ENCODE data around the gene FERMT2. TPM values are rescaled to one million over a fixed set of nuclear protein-coding genes. Genes with fewer than 3 reads are reported as not detected.

The FERMT2 gene
- total and polyA plus RNA-seq, 11 donors = 31.2 to 158 (median 104) TPM

DNA sequence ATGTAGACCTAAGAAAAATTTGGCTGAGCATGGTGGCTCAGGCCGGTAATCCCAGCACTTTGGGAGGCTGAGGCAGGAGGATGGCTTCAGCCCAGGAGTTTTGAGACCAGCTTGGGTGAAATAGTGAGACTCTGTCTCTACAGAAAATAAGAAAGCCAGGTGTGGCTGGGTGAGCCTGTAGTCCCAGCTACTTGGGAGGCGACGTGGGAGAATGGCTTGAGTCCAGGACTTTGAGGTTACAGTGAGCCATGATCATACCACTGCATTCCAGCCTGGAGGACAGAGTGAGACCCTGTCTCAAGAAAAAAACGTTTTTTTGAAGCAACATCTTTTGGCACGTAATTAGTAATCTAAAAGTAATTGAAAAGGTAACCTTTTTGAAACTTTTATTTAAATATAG lies 70.9 kb downstream of the FERMT2 start:
- DNase-seq (no peak), ATAC-seq (peak in 1 of 4 donors; percentile 21)
- intact Hi-C loops (cut with DNase I) = loop anchor here in 5 of 10 donors (5.0 to 10.0 kb wide), 4 partner anchors 57 to 75 kb away; partner anchors contain the start of gene FERMT2 (in 3 of the 5)
- TF ChIP-seq, protein P1, sequence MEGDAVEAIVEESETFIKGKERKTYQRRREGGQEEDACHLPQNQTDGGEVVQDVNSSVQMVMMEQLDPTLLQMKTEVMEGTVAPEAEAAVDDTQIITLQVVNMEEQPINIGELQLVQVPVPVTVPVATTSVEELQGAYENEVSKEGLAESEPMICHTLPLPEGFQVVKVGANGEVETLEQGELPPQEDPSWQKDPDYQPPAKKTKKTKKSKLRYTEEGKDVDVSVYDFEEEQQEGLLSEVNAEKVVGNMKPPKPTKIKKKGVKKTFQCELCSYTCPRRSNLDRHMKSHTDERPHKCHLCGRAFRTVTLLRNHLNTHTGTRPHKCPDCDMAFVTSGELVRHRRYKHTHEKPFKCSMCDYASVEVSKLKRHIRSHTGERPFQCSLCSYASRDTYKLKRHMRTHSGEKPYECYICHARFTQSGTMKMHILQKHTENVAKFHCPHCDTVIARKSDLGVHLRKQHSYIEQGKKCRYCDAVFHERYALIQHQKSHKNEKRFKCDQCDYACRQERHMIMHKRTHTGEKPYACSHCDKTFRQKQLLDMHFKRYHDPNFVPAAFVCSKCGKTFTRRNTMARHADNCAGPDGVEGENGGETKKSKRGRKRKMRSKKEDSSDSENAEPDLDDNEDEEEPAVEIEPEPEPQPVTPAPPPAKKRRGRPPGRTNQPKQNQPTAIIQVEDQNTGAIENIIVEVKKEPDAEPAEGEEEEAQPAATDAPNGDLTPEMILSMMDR (IDR thresholded peaks at IDR 0.05) = no peak
- TF ChIP-seq POLR2A (IDR thresholded peaks at IDR 0.05) = no peak
- H3K27me3 ChIP-seq = no peaks in the 10 kb centered on the region
- no peak overlapping the region for H3K4me3 ChIP-seq
- 78 to 90% (median 87%) methylated on average over 5 of the region's 5 CpGs for WGBS, 4 donors
- H3K4me1 ChIP-seq = peaks cover 0 to 50% (median 24%) of the 10 kb centered on the region in 12 donors
- peak overlapping the region in 7 of 12 donors; percentile 2 to 67 (median 8) for H3K27ac ChIP-seq
- H3K9me3 ChIP-seq = no peaks in the 10 kb centered on the region
- peaks cover 0 to 77% (median 49%) of the 10 kb centered on the region in 9 donors for H3K36me3 ChIP-seq

DNA sequence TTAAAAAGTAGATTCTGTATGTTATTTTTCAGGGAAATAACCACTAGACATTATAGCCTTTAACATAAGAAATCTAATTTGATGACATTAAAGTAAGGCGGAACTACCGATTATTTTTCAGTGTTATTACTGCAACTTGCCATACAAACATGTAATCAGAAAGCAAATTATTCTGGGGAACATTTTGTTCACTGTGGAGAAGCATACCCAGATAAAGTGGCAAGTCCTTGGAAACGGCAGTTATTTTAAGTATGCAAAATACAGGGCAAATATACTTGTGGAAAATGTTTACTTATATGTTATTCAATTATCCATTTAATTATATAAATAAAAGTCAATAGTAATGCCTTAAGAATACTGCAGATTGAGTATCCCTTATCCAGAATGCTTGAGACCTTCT lies 71.9 kb downstream of the FERMT2 start:
- Histone ChIP-seq H3K27me3 (no peaks in the 10 kb centered on the region), H3K4me3 (no peak overlapping the region), H3K4me1 (peaks cover 0 to 50% (median 24%) of the 10 kb centered on the region in 12 donors), H3K36me3 (peaks cover 0 to 85% (median 50%) of the 10 kb centered on the region in 9 donors), H3K9me3 (no peaks in the 10 kb centered on the region), H3K27ac (peak overlapping the region in 11 of 12 donors; percentile 2 to 67 (median 42))
- 62 to 77% (median 69%) methylated on average over 3 of the region's 3 CpGs for WGBS, 4 donors
- intact Hi-C loops (cut with DNase I) = loop anchor here in 2 of 10 donors (5.0 to 10.0 kb wide), 2 partner anchors 58 to 66 kb away; no protein-coding TSS in a partner anchor
- TF ChIP-seq, protein P1 (IDR thresholded peaks at IDR 0.05) = no peak
- no peak for TF ChIP-seq POLR2A (IDR thresholded peaks at IDR 0.05)
- ATAC-seq (peak in 2 of 4 donors; percentile 17 to 72), DNase-seq (no peak)

DNA sequence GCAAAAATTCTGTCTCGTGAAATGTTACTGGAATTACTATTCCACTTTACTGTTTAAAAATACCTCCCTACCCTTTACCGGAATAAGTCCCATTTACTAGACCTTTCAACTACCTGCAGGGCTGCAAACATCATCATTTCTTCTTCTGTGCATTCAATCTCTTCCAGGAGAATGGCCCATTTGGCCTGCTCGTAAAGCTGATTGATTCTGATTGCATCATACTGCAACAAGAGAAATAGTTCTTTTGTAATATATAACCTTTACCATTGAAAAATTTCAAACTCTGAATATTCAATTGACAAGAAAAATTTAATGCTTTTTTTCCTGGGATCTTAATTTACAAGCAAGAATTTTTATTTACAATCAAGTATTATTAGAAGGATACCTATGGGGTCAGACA lies 72.4 kb downstream of the FERMT2 start:
- H3K4me3 ChIP-seq = no peak overlapping the region
- intact Hi-C loops (cut with DNase I) = loop anchor here in 2 of 10 donors (5.0 to 10.0 kb wide), 2 partner anchors 59 to 66 kb away; no protein-coding TSS in a partner anchor
- no peak for DNase-seq

DNA sequence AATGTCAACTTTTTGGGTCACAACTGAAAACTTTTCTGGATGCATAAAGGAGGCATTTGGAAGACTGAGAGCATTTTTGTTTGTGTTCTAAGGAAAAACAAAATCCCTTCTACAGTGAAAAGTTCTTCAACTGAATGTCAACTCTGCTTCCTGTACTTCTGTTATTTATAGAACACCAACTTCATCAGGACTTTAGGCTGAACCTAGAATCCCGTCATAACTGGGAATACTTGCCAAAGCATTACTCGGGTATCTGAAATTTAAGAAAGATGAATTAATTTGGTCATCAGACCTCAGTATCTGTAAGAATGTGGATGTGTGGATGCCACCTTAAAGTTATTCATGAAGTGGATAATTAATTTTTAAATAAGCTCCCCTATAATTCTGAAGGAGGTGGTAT lies 73.2 kb downstream of the FERMT2 start:
- no peaks in the 10 kb centered on the region for H3K27me3 ChIP-seq
- 10 to 20% (median 12%) methylated on average over 2 of the region's 2 CpGs for WGBS, 4 donors
- H3K4me1 ChIP-seq = peaks cover 0 to 47% (median 24%) of the 10 kb centered on the region in 12 donors
- intact Hi-C loops (cut with DNase I) = loop anchor here in 2 of 10 donors (2.0 to 10.0 kb wide), 3 partner anchors 60 to 73 kb away; partner anchors contain the start of gene FERMT2 (in 1 of the 2)
- DNase-seq (no peak), ATAC-seq (peak in 3 of 4 donors; percentile 57 to 74 (median 61))
- H3K27ac ChIP-seq = peak overlapping the region in 10 of 12 donors; percentile 38 to 67 (median 57)
- TF ChIP-seq, protein P1 (IDR thresholded peaks at IDR 0.05) = no peak
- no peak for TF ChIP-seq POLR2A (IDR thresholded peaks at IDR 0.05)
- no peak overlapping the region for H3K4me3 ChIP-seq
- H3K9me3 ChIP-seq = no peaks in the 10 kb centered on the region
- H3K36me3 ChIP-seq = peaks cover 0 to 90% (median 63%) of the 10 kb centered on the region in 9 donors

More for the DNA sequence above, 72.4 kb downstream of the FERMT2 start:
- Histone ChIP-seq H3K36me3 (peaks cover 0 to 90% (median 55%) of the 10 kb centered on the region in 9 donors), H3K27ac (peak overlapping the region in 9 of 12 donors; percentile 38 to 67 (median 59)), H3K27me3 (no peaks in the 10 kb centered on the region), H3K9me3 (no peaks in the 10 kb centered on the region), H3K4me1 (peaks cover 0 to 50% (median 24%) of the 10 kb centered on the region in 12 donors)
- ATAC-seq = no peak
- WGBS, 4 donors = 28 to 72% (median 28%) methylated on average over 3 of the region's 3 CpGs
- TF ChIP-seq POLR2A (IDR thresholded peaks at IDR 0.05) = no peak
- TF ChIP-seq, protein P1 (IDR thresholded peaks at IDR 0.05) = no peak
